ENCODE results near the gene TEX13D.

TEX13D gene

GRCh38 chrX:124347242-124347641, 14.8 kb downstream of the TEX13D start:
- in situ Hi-C loops (cut with HindIII; ENCODE audit: low sequenced_read_pairs) = no loop called here

- in situ Hi-C loops (cut with HindIII; ENCODE audit: low sequenced_read_pairs) = no loop called here
These were observed 15.7 kb downstream of the TEX13D start for GRCh38 chrX:124348182-124348581.

DNA sequence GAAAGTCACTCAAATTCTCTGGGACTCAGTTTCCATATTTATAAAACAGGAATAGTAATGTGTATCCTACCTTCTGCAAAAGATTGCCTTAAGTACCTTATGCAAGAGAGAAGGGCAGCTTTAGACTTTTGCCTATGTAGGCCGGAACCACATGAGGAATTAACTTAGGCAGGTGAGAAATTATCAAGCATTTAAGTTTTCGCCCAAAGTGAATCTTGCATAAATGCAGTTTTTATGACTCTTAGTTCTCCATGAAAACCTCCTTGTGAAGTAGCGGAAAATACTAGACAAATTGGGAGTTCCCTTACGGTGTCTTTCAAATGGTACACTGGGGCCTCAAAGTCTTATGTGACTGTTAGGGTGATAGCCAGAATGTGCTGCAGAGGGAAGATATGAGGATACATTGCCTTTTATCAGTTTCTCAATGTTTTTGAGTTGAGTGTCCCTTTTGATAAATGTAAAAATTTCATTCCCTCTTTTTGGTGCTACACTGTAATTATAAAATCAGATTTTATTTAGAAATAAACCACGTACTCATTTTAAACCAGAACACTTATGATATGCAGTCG, 16.5 kb downstream of the TEX13D start:
- in situ Hi-C loops (cut with HindIII; ENCODE audit: low sequenced_read_pairs) = no loop called here

- in situ Hi-C loops (cut with HindIII; ENCODE audit: low sequenced_read_pairs) = no loop called here
These were observed 22.2 kb downstream of the TEX13D start for GRCh38 chrX:124354648-124355047.

GRCh38 chrX:124358800-124359383, 26.4 kb downstream of the TEX13D start:
- in situ Hi-C loops (cut with HindIII; ENCODE audit: low sequenced_read_pairs) = no loop called here

GRCh38 chrX:124362072-124362471, 29.6 kb downstream of the TEX13D start:
- in situ Hi-C loops (cut with HindIII; ENCODE audit: low sequenced_read_pairs) = no loop called here

DNA sequence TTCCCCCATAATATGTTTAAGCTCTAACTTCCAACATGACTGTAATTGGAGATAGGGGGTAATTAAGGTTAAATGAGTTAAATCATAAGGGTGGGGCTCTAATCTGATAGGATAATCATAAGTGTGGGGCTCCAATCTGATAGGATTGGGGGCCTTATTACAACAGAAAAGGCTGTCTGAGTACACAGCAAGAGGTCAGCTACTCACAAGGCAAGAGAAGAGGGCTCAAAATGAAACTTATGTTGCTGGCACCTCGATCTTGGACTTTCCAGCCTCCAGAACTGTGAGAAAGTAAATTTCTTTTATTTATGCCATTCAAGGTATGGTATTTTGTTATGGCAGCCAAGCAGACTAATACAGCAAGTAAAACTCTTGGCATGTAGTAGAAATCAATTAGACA, 30.3 kb downstream of the TEX13D start:
- in situ Hi-C loops (cut with HindIII; ENCODE audit: low sequenced_read_pairs) = no loop called here

DNA sequence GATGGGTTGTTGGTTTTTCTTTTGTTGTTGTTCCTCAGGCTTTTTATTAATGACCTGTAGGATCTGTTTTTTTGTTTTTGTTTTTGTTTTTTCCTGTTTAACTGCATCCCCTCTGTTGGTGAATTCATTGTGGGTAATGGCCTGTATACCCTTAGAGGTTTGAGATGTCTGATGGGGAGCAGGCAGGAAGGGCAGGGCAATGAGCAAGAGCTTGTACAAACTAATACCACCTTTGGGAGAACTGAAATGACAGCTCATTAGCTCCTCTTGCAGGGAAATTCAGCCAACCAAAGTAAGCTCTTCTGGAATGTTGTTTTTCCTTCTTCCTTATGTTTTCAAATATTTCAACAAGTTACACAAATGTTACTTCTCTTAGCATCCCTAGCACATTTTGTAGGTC, 37.3 kb downstream of the TEX13D start:
- in situ Hi-C loops (cut with HindIII; ENCODE audit: low sequenced_read_pairs) = no loop called here

DNA sequence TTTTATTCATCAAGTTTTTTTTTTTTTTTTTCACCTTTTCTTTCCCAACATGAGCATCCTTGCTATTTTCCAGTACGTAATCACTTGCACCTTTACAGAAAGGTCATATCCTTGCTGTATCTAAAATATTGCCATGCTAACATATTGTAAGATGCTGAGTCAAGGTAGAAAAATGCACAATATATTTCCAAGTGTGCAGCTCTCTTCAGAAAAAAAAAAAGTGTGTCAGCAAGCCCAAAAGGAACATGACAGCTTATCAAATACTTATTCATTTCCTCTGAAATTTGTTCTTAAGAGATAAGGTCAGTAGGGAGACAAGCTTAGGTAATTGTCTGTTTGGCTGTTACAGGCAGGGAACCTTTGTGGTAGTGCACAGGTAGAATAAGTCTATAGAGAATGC, 40.9 kb downstream of the TEX13D start:
- in situ Hi-C loops (cut with HindIII; ENCODE audit: low sequenced_read_pairs) = no loop called here

GRCh38 chrX:124378643-124379042, 46.2 kb downstream of the TEX13D start:
- in situ Hi-C loops (cut with HindIII; ENCODE audit: low sequenced_read_pairs) = no loop called here

DNA sequence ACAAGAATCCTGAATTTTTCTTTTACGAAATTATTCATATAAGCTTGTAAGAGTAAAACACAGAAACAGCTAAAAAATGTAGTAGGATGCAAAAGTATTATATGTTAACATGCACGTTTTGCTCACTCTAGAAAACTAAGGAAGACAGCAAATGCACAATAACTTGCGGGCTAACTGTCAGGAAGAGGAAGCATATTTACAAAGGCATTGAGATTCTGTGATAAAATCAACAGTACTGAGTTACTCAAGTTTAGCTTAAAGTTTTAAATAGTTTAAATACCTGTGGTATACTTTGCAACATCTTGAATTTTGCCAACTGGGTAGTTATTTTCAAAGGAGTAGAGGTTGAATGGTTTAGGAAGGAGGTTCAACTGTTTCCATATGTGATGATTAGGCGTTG, 50.9 kb downstream of the TEX13D start:
- in situ Hi-C loops (cut with HindIII; ENCODE audit: low sequenced_read_pairs) = no loop called here

DNA sequence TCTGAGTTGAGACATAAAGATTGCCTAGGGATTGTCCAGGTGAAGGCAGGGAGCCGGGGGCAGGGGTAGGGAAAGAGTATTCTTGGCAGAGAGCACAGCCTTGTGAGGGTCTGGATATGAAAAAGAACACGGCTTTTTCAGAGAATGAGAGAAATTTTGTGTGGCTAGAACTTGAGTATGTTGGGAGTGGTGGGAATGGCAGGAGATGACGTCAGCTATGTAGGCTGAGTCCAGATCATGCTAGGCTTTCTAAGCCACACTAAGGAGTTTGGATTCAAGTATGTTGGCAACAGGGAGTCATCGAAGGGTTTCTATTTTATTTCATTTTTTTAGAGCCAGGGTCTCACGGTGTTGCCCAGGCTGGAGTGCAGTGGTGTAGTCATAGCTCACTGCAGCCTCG, 53.9 kb downstream of the TEX13D start:
- in situ Hi-C loops (cut with HindIII; ENCODE audit: low sequenced_read_pairs) = no loop called here
